ENCODE data around the gene PCED1B.

PCED1B gene

GRCh38 chr12:47245623-47246022 lies 166.2 kb downstream of the PCED1B start:
- Histone ChIP-seq H3K9me3 (ENCODE audit: control insufficient read depth, insufficient read depth, low read depth, low read length) (no peaks in the 10 kb centered on the region), H3K27ac (ENCODE audit: extremely low read depth, low read depth, low read length) (no peak overlapping the region), H3K4me3 (ENCODE audit: low read depth, low read length) (no peak overlapping the region), H3K36me3 (ENCODE audit: control insufficient read depth in 2 of 2, insufficient read depth in 1 of 2, low read length in 2 of 2) (no peaks in the 10 kb centered on the region), H3K4me1 (ENCODE audit: control insufficient read depth, insufficient read depth, low read length) (no peaks in the 10 kb centered on the region)
- TF ChIP-seq ZNF48 (tag by site-specific recombination; IDR thresholded peaks at IDR 0.05) (no peak), IKZF3 (tag by site-specific recombination; IDR thresholded peaks at IDR 0.05) (no peak), ZNF692 (tag by site-specific recombination; IDR thresholded peaks at IDR 0.05) (no peak), GLI4 (tag by site-specific recombination; IDR thresholded peaks at IDR 0.05) (no peak), ZBTB8A (tag by site-specific recombination; IDR thresholded peaks at IDR 0.05) (no peak), ZNF37A (tag by site-specific recombination; IDR thresholded peaks at IDR 0.05) (no peak), ZNF266 (tag by site-specific recombination; IDR thresholded peaks at IDR 0.05; ENCODE audit: low read depth) (no peak), ZNF138 (tag by site-specific recombination; IDR thresholded peaks at IDR 0.05; ENCODE audit: borderline replicate concordance) (no peak), ZNF26 (tag by site-specific recombination; IDR thresholded peaks at IDR 0.05) (no peak), ZFHX2 (tag by site-specific recombination; conservative IDR thresholded peaks at IDR 0.05) (no peak), ZNF701 (tag by site-specific recombination; IDR thresholded peaks at IDR 0.05) (no peak), ZNF274 (IDR thresholded peaks at IDR 0.05; ENCODE audit: low read length) (no peak), ZNF274 (tag by site-specific recombination; IDR thresholded peaks at IDR 0.05; ENCODE audit: borderline replicate concordance) (no peak), HOXC10 (CRISPR knock-in tag; IDR thresholded peaks at IDR 0.05) (no peak), ZNF548 (tag by site-specific recombination; IDR thresholded peaks at IDR 0.05) (no peak), PRDM2 (tag by site-specific recombination; IDR thresholded peaks at IDR 0.05; ENCODE audit: borderline replicate concordance) (no peak)
- ChIA-PET CTCF (no interaction called here), POLR2A (no interaction called here)

- no peak overlapping the region for H3K27ac ChIP-seq (ENCODE audit: extremely low read depth, low read depth, low read length)
- no peaks in the 10 kb centered on the region for H3K4me1 ChIP-seq (ENCODE audit: control insufficient read depth, insufficient read depth, low read length)
- ChIA-PET CTCF (no interaction called here), POLR2A (no interaction called here)
- no peak overlapping the region for H3K4me3 ChIP-seq (ENCODE audit: low read depth, low read length)
- no peaks in the 10 kb centered on the region for H3K9me3 ChIP-seq (ENCODE audit: control insufficient read depth, insufficient read depth, low read depth, low read length)
- no peaks in the 10 kb centered on the region for H3K36me3 ChIP-seq (ENCODE audit: control insufficient read depth in 2 of 2, insufficient read depth in 1 of 2, low read length in 2 of 2)
- TF ChIP-seq ZBTB17 (tag by site-specific recombination; IDR thresholded peaks at IDR 0.05) = no peak
- TF ChIP-seq KLF10 (tag by site-specific recombination; IDR thresholded peaks at IDR 0.05) = no peak
- TF ChIP-seq ZNF555 (tag by site-specific recombination; conservative IDR thresholded peaks at IDR 0.05) = no peak
- TF ChIP-seq ZBTB21 (tag by site-specific recombination; IDR thresholded peaks at IDR 0.05) = no peak
- TF ChIP-seq ZNF529 (tag by site-specific recombination; IDR thresholded peaks at IDR 0.05; ENCODE audit: insufficient replicate concordance) = no peak
- TF ChIP-seq ZNF174 (tag by site-specific recombination; IDR thresholded peaks at IDR 0.05) = no peak
- TF ChIP-seq ZNF146 (tag by site-specific recombination; IDR thresholded peaks at IDR 0.05) = no peak
- no peak for TF ChIP-seq PRDM4 (tag by site-specific recombination; IDR thresholded peaks at IDR 0.05)
- TF ChIP-seq ZNF585B (tag by site-specific recombination; IDR thresholded peaks at IDR 0.05) = no peak
- no peak for TF ChIP-seq ZNF133 (tag by site-specific recombination; IDR thresholded peaks at IDR 0.05)
- TF ChIP-seq KLF7 (tag by site-specific recombination; IDR thresholded peaks at IDR 0.05; ENCODE audit: borderline replicate concordance) = no peak
Measured at GRCh38 chr12:47247418-47247817, 168.0 kb downstream of the PCED1B start.

All from HEK293 (cell line).